ENCODE measurements around the gene GIGYF2.

GIGYF2 gene

GRCh38 chr2:232794981-232795380 lies 97.8 kb downstream of the GIGYF2 start:
- no peak for TF ChIP-seq CTCF (IDR thresholded peaks at IDR 0.05; ENCODE audit: low read depth, low read length)
- no peak for DNase-seq (ENCODE audit: low read depth, low spot score)
- H3K4me3 ChIP-seq (ENCODE audit: low read depth, low read length): no peak overlapping the region
- in situ Hi-C loops (cut with HindIII; ENCODE audit: low sequenced_read_pairs): no loop called here

- in situ Hi-C loops (cut with HindIII; ENCODE audit: low sequenced_read_pairs): no loop called here
- no peak for DNase-seq (ENCODE audit: low read depth, low spot score)
- no peak overlapping the region for H3K4me3 ChIP-seq (ENCODE audit: low read depth, low read length)
- no peak for TF ChIP-seq CTCF (IDR thresholded peaks at IDR 0.05; ENCODE audit: low read depth, low read length)
These were observed 98.8 kb downstream of the GIGYF2 start for GRCh38 chr2:232795920-232796319.

DNA sequence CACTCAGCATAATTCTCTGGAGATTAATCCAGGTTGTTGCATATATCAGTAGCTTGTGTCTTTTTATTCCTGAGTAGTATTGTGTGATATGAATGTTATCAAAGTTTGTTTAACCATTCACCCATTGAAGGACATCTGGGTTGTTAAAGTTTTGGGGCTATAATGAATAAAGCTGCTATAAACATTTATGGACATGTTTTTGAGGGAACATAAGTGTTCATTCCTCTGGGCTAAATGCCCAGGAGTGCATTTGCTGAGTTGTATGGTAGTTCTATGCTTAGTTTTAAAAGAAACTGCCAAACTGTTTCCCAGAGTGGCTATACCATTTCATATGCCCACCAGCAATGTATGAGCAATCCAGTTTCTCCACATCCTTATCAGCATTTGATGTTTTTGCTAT lies 101.1 kb downstream of the GIGYF2 start:
- no peak for DNase-seq (ENCODE audit: low read depth, low spot score)
- TF ChIP-seq CTCF (IDR thresholded peaks at IDR 0.05; ENCODE audit: low read depth, low read length): no peak
- in situ Hi-C loops (cut with HindIII; ENCODE audit: low sequenced_read_pairs): no loop called here
- H3K4me3 ChIP-seq (ENCODE audit: low read depth, low read length): no peak overlapping the region

DNA sequence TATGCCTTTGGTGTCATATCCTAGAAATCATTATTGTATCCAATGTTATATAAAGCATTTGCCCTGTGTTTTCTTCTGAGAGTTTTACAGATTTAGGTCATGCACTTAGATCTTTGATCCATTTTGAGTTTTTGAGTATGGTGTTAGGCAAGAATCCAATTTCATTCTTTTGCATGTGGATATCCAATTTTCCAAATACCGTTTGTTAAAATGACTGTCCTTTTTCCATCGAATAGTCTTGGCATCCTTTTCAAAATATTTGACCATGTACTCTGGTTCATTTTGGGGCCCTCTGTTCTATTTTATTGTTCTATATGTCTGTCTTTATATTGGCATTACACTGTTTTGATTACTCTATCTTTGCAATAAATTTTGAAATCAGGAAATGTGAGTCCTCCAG lies 103.0 kb downstream of the GIGYF2 start:
- no peak for DNase-seq (ENCODE audit: low read depth, low spot score)
- no peak overlapping the region for H3K4me3 ChIP-seq (ENCODE audit: low read depth, low read length)
- in situ Hi-C loops (cut with HindIII; ENCODE audit: low sequenced_read_pairs): no loop called here
- TF ChIP-seq CTCF (IDR thresholded peaks at IDR 0.05; ENCODE audit: low read depth, low read length): no peak

- no peak for DNase-seq (ENCODE audit: low read depth, low spot score)
- H3K4me3 ChIP-seq (ENCODE audit: low read depth, low read length): no peak overlapping the region
- in situ Hi-C loops (cut with HindIII; ENCODE audit: low sequenced_read_pairs): no loop called here
- TF ChIP-seq CTCF (IDR thresholded peaks at IDR 0.05; ENCODE audit: low read depth, low read length): no peak
These were observed 105.0 kb downstream of the GIGYF2 start for GRCh38 chr2:232802091-232802490.

GRCh38 chr2:232809349-232810124 lies 112.4 kb downstream of the GIGYF2 start:
- in situ Hi-C loops (cut with HindIII; ENCODE audit: low sequenced_read_pairs): no loop called here
- no peak for TF ChIP-seq CTCF (IDR thresholded peaks at IDR 0.05; ENCODE audit: low read depth, low read length)
- no peak overlapping the region for H3K4me3 ChIP-seq (ENCODE audit: low read depth, low read length)
- DNase-seq (ENCODE audit: low read depth, low spot score): no peak
